Right kidney (tissue), 1 donor: ENCODE data around the gene PAH.

Source experiments
- DNase-seq: peaks from one replicate; pipeline ENCODE4 v3.0.0-alpha.2; 2016

PAH gene

GRCh38 chr12:102824218-102824835 is 92.7 kb downstream of the PAH start:
- DNase-seq, result peak; percentile 54

- no peak for DNase-seq
Measured at GRCh38 chr12:102821149-102821548, 95.9 kb downstream of the PAH start.

GRCh38 chr12:102816816-102817434 is 100.1 kb downstream of the PAH start:
- DNase-seq, result no peak

GRCh38 chr12:102814691-102815367 is 102.2 kb downstream of the PAH start:
- DNase-seq, result no peak

GRCh38 chr12:102812344-102812743 is 104.7 kb downstream of the PAH start:
- no peak for DNase-seq

GRCh38 chr12:102811110-102811737 is 105.8 kb downstream of the PAH start:
- no peak for DNase-seq

- DNase-seq, result no peak
Measured at GRCh38 chr12:102808412-102808811, 108.6 kb downstream of the PAH start.

- DNase-seq, result no peak
Measured at GRCh38 chr12:102806592-102806991, 110.5 kb downstream of the PAH start.

- DNase-seq, result no peak
Measured at GRCh38 chr12:102806110-102806509, 110.9 kb downstream of the PAH start.

GRCh38 chr12:102800565-102800964 is 116.5 kb downstream of the PAH start:
- no peak for DNase-seq

GRCh38 chr12:102799229-102799628 is 117.8 kb downstream of the PAH start:
- no peak for DNase-seq

- peak; percentile 6 for DNase-seq
Measured at GRCh38 chr12:102797528-102797927, 119.5 kb downstream of the PAH start.

- no peak for DNase-seq
Measured at GRCh38 chr12:102793921-102794320, 123.1 kb downstream of the PAH start.
